Transverse colon (tissue), 4 donors: Measurements from ENCODE around the gene PXT1.

Experiments used
- CTCF ChIP-seq, 5 experiments: fragments of 200-600 bp in 3 of 5; fragments of 450-650 bp in 2 of 5; sonication (generic) in 3 of 5; IDR thresholded peaks; 1 replicate in 2 of 5; 2 replicates in 3 of 5; pipeline ENCODE4 v1.5.1; 2016 to 2017; ENCODE audit warnings: antibody characterized with exemption in 5 of 5, inconsistent platforms in 3 of 5, mild to moderate bottlenecking in 2 of 5, moderate library complexity in 1 of 5
- EP300 ChIP-seq: sonication (generic); formaldehyde crosslinking; IDR thresholded peaks from one replicate; pipeline ENCODE4 v1.6.1; 2017; ENCODE audit warnings: antibody characterized with exemption, low read depth
- POLR2A ChIP-seq: fragments of 450-650 bp; IDR thresholded peaks from one replicate; pipeline ENCODE4 v1.6.1; 2016; ENCODE audit warnings: antibody characterized with exemption, mild to moderate bottlenecking, moderate library complexity
- POLR2AphosphoS5 ChIP-seq, 3 donors: sonication (generic); formaldehyde crosslinking; IDR thresholded peaks; one replicate each; pipeline ENCODE4 v1.6.1; 2016; ENCODE audit warnings: antibody characterized with exemption in 3 of 3

GRCh38 chr6:36377594-36377993 is 65.1 kb downstream of the PXT1 start:
- TF ChIP-seq CTCF (IDR thresholded peaks at IDR 0.05) (no peak), POLR2A (no peak), EP300 (no peak), POLR2AphosphoS5 (IDR thresholded peaks at IDR 0.05) (no peak)
